ENCODE measurements around the gene BPNT1.

The BPNT1 gene

DNA sequence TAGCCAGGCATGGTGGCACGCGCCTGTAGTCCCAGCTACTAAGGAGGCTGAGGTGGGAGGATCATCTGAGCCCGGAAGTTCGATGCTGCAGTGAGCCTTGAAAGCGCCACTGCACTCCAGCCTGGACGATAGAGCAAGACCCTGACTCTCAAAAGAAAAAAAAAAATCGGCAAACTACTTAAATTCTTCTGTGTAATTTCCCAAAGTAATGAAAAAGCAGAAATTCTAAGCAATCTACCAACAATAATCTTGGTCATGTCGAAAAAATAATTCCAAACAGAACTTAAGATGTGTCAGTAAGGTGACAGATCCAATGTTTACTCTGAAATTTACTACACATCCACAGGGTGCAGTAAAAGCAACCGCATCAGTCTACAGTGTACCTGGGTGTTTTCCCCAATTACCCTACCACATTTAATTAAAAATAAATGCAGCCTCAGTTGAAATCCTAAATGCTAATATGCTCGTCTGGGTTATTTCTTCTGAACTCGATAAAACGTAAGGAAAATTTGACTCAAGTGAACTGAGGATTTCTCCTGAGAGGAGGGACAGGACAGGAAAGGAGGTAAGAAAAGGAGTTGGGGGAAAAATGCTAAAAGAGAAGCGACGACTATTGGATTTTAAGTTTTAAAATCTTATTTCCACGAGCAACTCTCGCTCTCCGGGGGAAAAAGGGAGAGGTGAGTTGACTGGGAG is 44.1 kb downstream of the BPNT1 start:
- TF ChIP-seq, protein P1, sequence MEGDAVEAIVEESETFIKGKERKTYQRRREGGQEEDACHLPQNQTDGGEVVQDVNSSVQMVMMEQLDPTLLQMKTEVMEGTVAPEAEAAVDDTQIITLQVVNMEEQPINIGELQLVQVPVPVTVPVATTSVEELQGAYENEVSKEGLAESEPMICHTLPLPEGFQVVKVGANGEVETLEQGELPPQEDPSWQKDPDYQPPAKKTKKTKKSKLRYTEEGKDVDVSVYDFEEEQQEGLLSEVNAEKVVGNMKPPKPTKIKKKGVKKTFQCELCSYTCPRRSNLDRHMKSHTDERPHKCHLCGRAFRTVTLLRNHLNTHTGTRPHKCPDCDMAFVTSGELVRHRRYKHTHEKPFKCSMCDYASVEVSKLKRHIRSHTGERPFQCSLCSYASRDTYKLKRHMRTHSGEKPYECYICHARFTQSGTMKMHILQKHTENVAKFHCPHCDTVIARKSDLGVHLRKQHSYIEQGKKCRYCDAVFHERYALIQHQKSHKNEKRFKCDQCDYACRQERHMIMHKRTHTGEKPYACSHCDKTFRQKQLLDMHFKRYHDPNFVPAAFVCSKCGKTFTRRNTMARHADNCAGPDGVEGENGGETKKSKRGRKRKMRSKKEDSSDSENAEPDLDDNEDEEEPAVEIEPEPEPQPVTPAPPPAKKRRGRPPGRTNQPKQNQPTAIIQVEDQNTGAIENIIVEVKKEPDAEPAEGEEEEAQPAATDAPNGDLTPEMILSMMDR (IDR thresholded peaks at IDR 0.05; ENCODE audit: insufficient read depth, low read length, poor library complexity, severe bottlenecking) = no peak
- DNase-seq (ENCODE audit: extremely low read depth, insufficient read length) = peak; percentile 20
- peak overlapping the region; percentile 99 for H3K4me3 ChIP-seq (replicated peaks; ENCODE audit: low read depth, low read length)
- H3K27me3 ChIP-seq (replicated peaks; ENCODE audit: control insufficient read depth, insufficient read depth, low read length) = no peaks in the 10 kb centered on the region
- H3K36me3 ChIP-seq (ENCODE audit: control insufficient read depth, insufficient read depth, low read length) = no peaks in the 10 kb centered on the region

- H3K36me3 ChIP-seq (ENCODE audit: control insufficient read depth, insufficient read depth, low read length) = peaks cover under 1% of the 10 kb centered on the region; the same call in 1 of the 2 replicates
- peak overlapping the region; percentile 99 for H3K4me3 ChIP-seq (replicated peaks; ENCODE audit: low read depth, low read length)
- peak; percentile 7 for DNase-seq (ENCODE audit: extremely low read depth, insufficient read length)
- TF ChIP-seq, protein P1 (IDR thresholded peaks at IDR 0.05; ENCODE audit: insufficient read depth, low read length, poor library complexity, severe bottlenecking) = no peak
- H3K27me3 ChIP-seq (replicated peaks; ENCODE audit: control insufficient read depth, insufficient read depth, low read length) = no peaks in the 10 kb centered on the region
These were observed 44.8 kb downstream of the BPNT1 start for GRCh38 chr1:220044678-220045355.

DNA sequence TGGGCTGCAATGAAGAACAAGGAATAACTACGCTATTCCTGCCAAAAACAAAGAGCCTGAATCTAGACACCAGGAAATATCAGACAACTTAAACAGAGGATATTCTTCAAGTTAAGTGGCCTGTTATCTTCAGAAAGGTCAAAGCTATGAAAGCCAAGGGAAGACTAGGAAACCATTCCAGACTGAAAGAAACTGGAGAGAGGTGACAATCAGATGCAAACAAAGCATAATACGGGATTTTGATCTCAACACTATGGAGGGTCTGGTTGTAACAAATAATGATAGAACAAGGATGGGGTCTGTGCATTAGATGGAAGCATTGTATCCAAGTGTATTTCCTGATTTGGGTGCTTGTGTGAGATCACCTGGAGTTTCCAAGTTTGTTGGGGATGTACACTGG is 45.9 kb downstream of the BPNT1 start:
- Histone ChIP-seq H3K4me3 (replicated peaks; ENCODE audit: low read depth, low read length) (no peak overlapping the region), H3K27me3 (replicated peaks; ENCODE audit: control insufficient read depth, insufficient read depth, low read length) (no peaks in the 10 kb centered on the region), H3K36me3 (ENCODE audit: control insufficient read depth, insufficient read depth, low read length) (peaks cover 4% of the 10 kb centered on the region)
- TF ChIP-seq, protein P1 (IDR thresholded peaks at IDR 0.05; ENCODE audit: insufficient read depth, low read length, poor library complexity, severe bottlenecking) = no peak
- DNase-seq (ENCODE audit: extremely low read depth, insufficient read length) = no peak

- no peaks in the 10 kb centered on the region for H3K27me3 ChIP-seq (replicated peaks; ENCODE audit: control insufficient read depth, insufficient read depth, low read length)
- TF ChIP-seq, protein P1 (IDR thresholded peaks at IDR 0.05; ENCODE audit: insufficient read depth, low read length, poor library complexity, severe bottlenecking) = no peak
- H3K4me3 ChIP-seq (replicated peaks; ENCODE audit: low read depth, low read length) = no peak overlapping the region
- no peak for DNase-seq (ENCODE audit: extremely low read depth, insufficient read length)
- peaks cover 4% of the 10 kb centered on the region for H3K36me3 ChIP-seq (ENCODE audit: control insufficient read depth, insufficient read depth, low read length)
These were observed 49.5 kb downstream of the BPNT1 start for GRCh38 chr1:220040028-220040596.

DNA sequence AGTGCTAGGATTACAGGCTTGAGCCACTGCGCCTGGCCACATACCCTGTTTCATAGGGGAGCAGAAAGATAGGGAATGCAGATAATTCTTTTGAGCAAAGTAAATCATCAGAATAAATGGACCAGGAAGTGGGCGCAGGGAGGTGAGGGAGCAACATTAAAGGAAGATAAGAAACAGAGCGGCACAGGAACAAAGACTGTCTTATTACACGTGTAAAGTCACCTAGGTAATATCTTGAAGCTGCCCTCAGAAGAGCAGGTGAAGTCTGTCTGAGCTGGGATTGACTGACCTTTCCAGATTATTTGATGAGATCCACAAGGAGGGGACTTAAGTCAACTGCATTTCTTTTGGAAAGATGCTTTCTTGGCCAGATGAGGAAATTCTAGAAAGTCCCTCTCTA is 50.9 kb downstream of the BPNT1 start:
- DNase-seq (ENCODE audit: extremely low read depth, insufficient read length) = no peak
- TF ChIP-seq, protein P1 (IDR thresholded peaks at IDR 0.05; ENCODE audit: insufficient read depth, low read length, poor library complexity, severe bottlenecking) = no peak
- Histone ChIP-seq H3K36me3 (ENCODE audit: control insufficient read depth, insufficient read depth, low read length) (peaks cover 4% of the 10 kb centered on the region), H3K27me3 (replicated peaks; ENCODE audit: control insufficient read depth, insufficient read depth, low read length) (no peaks in the 10 kb centered on the region), H3K4me3 (replicated peaks; ENCODE audit: low read depth, low read length) (no peak overlapping the region)

All from GM06990 (cell line).